MM.1S (cell line): ENCODE data around the gene KIAA1586.

Source experiments
- DNase-seq: peaks from one replicate; pipeline ENCODE4 v3.0.0-alpha.2; 2015
- H2AFZ ChIP-seq: fragments of 300-600 bp; sonication (generic); 2 replicates; pipeline ENCODE4 v1.6.0; 2016; ENCODE audit warnings: antibody characterized with exemption, low read length
- H3F3A ChIP-seq: fragments of 300-600 bp; sonication (generic); 2 replicates; pipeline ENCODE4 v1.6.1; 2016; ENCODE audit warnings: mild to moderate bottlenecking, antibody characterized with exemption, low read length, moderate library complexity, mixed read lengths; ENCODE audit not compliant: insufficient read depth
- H3K27ac ChIP-seq: fragments of 300-600 bp; sonication (generic); 2 replicates; pipeline ENCODE4 v1.5.1; 2016; ENCODE audit warnings: mild to moderate bottlenecking, low read length
- H3K27me3 ChIP-seq: fragments of 300-600 bp; sonication (generic); replicated peaks from 2 replicates; pipeline ENCODE4 v1.6.0; 2016; ENCODE audit warnings: low read length; ENCODE audit not compliant: insufficient read depth
- H3K36me3 ChIP-seq: fragments of 300-600 bp; sonication (generic); replicated peaks from 2 replicates; pipeline ENCODE4 v1.6.1; 2016; ENCODE audit warnings: mild to moderate bottlenecking, low read length, mixed read lengths; ENCODE audit not compliant: insufficient read depth
- H3K4me1 ChIP-seq: fragments of 300-600 bp; sonication (generic); 2 replicates; pipeline ENCODE4 v1.6.1; 2016; ENCODE audit warnings: low read length, mixed read lengths
- H3K4me2 ChIP-seq: fragments of 300-600 bp; sonication (generic); 2 replicates; pipeline ENCODE4 v1.6.0; 2016; ENCODE audit warnings: low read depth, low read length
- H3K4me3 ChIP-seq: fragments of 300-600 bp; sonication (generic); 2 replicates; pipeline ENCODE4 v1.5.1; 2016; ENCODE audit warnings: low read length, mixed read lengths
- H3K79me2 ChIP-seq: fragments of 300-600 bp; sonication (generic); 2 replicates; pipeline ENCODE4 v1.6.1; 2016; ENCODE audit warnings: mixed run types, low read length, mixed read lengths
- H3K9ac ChIP-seq: fragments of 300-600 bp; sonication (generic); 2 replicates; pipeline ENCODE4 v1.6.1; 2016; ENCODE audit warnings: low read length, mixed read lengths
- H3K9me2 ChIP-seq: fragments of 300-600 bp; sonication (generic); replicated peaks from 2 replicates; pipeline ENCODE4 v1.6.1; 2016; ENCODE audit warnings: mild to moderate bottlenecking, low read length, mixed read lengths; ENCODE audit not compliant: insufficient read depth
- H3K9me3 ChIP-seq: fragments of 300-600 bp; sonication (generic); replicated peaks from 2 replicates; pipeline ENCODE4 v1.6.1; 2016; ENCODE audit warnings: mild to moderate bottlenecking, low read length, mixed read lengths; ENCODE audit not compliant: insufficient read depth
- H4K20me1 ChIP-seq: fragments of 300-600 bp; sonication (generic); 2 replicates; pipeline ENCODE4 v1.6.1; 2016; ENCODE audit warnings: mild to moderate bottlenecking, low read length, moderate library complexity, mixed read lengths; ENCODE audit not compliant: insufficient read depth
- EZH2 ChIP-seq: fragments of 300-600 bp; sonication (generic); optimal IDR thresholded peaks from 2 replicates; pipeline ENCODE3; 2017; ENCODE audit warnings: low read depth, mild to moderate bottlenecking, antibody characterized with exemption, low read length, mixed read lengths
- EZH2phosphoT487 ChIP-seq: fragments of 300-600 bp; sonication (generic); IDR thresholded peaks from 2 replicates; pipeline ENCODE4 v1.6.1; 2018; ENCODE audit warnings: antibody characterized with exemption, low read length
- TF ChIP-seq, protein P1 (sequence below): fragments of 300-600 bp; sonication (generic); IDR thresholded peaks from 2 replicates; pipeline ENCODE4 v1.5.1; 2016; ENCODE audit warnings: antibody characterized with exemption, low read length, mixed read lengths

Gene KIAA1586

DNA sequence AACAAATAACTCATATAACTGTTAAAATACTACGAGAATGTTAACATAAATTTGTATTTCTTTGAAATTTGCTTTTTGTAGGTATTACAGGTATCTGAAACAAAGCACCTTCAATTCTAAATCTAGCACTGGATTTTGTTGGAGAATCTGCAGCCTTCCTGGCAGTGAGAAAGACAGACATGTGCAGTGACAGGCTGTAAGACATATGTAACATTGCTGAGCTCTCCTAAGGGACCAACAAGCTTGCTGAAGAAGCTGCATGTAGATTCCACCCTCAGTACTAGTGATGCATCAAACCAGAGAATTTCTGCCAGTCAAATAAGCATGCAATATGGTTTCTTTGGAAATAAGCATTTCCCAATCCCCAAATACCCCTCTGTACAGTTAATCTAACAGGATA, 20.5 kb upstream of the KIAA1586 start:
- no peaks in the 10 kb centered on the region for H3K4me1 ChIP-seq
- H3K9ac ChIP-seq, result no peak overlapping the region
- H4K20me1 ChIP-seq, result no peaks in the 10 kb centered on the region
- no peaks in the 10 kb centered on the region; the same call in 1 of the 2 replicates for H3F3A ChIP-seq
- no peaks in the 10 kb centered on the region for H3K27me3 ChIP-seq
- TF ChIP-seq EZH2phosphoT487, result no peak
- TF ChIP-seq EZH2, result no peak
- TF ChIP-seq, protein P1, sequence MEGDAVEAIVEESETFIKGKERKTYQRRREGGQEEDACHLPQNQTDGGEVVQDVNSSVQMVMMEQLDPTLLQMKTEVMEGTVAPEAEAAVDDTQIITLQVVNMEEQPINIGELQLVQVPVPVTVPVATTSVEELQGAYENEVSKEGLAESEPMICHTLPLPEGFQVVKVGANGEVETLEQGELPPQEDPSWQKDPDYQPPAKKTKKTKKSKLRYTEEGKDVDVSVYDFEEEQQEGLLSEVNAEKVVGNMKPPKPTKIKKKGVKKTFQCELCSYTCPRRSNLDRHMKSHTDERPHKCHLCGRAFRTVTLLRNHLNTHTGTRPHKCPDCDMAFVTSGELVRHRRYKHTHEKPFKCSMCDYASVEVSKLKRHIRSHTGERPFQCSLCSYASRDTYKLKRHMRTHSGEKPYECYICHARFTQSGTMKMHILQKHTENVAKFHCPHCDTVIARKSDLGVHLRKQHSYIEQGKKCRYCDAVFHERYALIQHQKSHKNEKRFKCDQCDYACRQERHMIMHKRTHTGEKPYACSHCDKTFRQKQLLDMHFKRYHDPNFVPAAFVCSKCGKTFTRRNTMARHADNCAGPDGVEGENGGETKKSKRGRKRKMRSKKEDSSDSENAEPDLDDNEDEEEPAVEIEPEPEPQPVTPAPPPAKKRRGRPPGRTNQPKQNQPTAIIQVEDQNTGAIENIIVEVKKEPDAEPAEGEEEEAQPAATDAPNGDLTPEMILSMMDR, result no peak
- no peaks in the 10 kb centered on the region for H3K79me2 ChIP-seq
- no peaks in the 10 kb centered on the region for H3K36me3 ChIP-seq
- H3K27ac ChIP-seq, result no peak overlapping the region
- DNase-seq, result no peak
- H3K4me2 ChIP-seq, result no peak overlapping the region
- no peaks in the 10 kb centered on the region for H3K9me3 ChIP-seq
- no peak overlapping the region for H2AFZ ChIP-seq
- H3K4me3 ChIP-seq, result no peak overlapping the region
- H3K9me2 ChIP-seq, result no peaks in the 10 kb centered on the region

DNA sequence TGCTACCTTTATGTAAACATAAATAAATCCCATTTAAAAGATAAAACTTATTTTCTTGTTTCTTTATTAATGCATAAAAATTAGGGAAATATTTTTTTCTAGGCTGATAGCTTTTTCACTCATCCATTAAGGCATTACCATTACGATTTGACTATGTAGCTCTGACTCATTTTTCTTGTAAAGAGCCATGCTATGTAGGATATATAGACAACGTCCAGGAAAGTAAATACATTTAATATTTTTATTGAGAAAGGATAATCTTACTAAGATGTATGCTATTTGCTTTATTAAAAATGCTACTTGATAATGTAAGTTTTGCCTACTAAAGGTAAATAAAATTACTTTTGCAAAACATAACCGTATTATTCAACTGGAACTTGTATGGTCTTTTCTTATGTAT, 19.2 kb upstream of the KIAA1586 start:
- TF ChIP-seq, protein P1, result no peak
- no peak for TF ChIP-seq EZH2
- no peak for TF ChIP-seq EZH2phosphoT487
- Histone ChIP-seq H3K4me1 (no peaks in the 10 kb centered on the region), H3K9ac (no peak overlapping the region), H3K4me2 (no peak overlapping the region), H3K36me3 (no peaks in the 10 kb centered on the region), H3K27me3 (no peaks in the 10 kb centered on the region), H3F3A (no peaks in the 10 kb centered on the region; the same call in 1 of the 2 replicates), H3K79me2 (no peaks in the 10 kb centered on the region), H3K27ac (no peak overlapping the region), H3K9me3 (no peaks in the 10 kb centered on the region), H2AFZ (no peak overlapping the region), H3K9me2 (no peaks in the 10 kb centered on the region), H4K20me1 (no peaks in the 10 kb centered on the region), H3K4me3 (no peak overlapping the region)
- DNase-seq, result no peak

DNA sequence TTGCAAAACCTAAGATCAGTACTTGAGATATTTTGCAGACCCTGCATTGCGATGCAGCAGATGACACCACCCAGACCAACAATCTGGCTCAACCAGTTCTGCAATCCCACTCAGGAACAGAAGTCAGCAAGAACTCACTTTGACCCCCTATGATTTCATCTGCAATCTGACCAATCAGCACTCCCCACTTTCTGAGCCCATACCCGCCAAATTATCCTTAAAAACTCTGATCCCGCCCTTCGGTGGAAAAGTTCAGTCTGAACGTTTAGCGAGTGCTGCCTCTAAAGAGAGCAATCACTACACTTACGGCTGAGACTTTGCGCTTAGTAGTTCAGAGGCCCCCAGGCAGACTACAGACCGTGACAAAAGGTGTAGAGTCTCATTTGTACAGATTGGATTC, 17.3 kb upstream of the KIAA1586 start:
- TF ChIP-seq EZH2 (no peak), EZH2phosphoT487 (no peak)
- TF ChIP-seq, protein P1, result no peak
- no peaks in the 10 kb centered on the region for H3K9me2 ChIP-seq
- H3K27ac ChIP-seq, result no peak overlapping the region
- no peak overlapping the region for H2AFZ ChIP-seq
- no peak overlapping the region for H3K9ac ChIP-seq
- H3K9me3 ChIP-seq, result no peaks in the 10 kb centered on the region
- no peaks in the 10 kb centered on the region for H3K79me2 ChIP-seq
- H3K27me3 ChIP-seq, result no peaks in the 10 kb centered on the region
- no peaks in the 10 kb centered on the region for H3K4me1 ChIP-seq
- H3F3A ChIP-seq, result no peaks in the 10 kb centered on the region
- H3K4me3 ChIP-seq, result no peak overlapping the region
- no peak overlapping the region for H3K4me2 ChIP-seq
- DNase-seq, result no peak
- H4K20me1 ChIP-seq, result no peaks in the 10 kb centered on the region
- no peaks in the 10 kb centered on the region for H3K36me3 ChIP-seq

DNA sequence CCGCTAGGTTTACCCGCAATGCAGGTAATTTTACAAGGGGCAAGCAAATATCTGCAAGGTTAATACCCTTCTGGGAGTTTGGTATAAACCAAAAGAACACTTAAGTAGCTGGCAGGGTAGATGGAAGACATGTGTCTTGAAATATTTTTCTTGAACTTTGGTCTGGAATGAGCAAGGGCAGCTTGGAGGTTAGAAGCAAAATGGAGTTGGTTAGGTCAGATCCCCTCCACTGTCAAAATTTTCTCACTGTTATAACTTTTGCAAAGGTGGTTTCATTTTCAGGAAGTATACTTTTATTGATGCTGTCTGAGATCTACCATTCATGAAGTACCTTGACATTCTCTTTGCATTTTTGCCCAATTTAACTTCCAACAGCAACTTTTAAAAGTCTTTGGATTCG, 13.3 kb upstream of the KIAA1586 start:
- H3K9ac ChIP-seq, result no peak overlapping the region
- no peak overlapping the region for H3K4me2 ChIP-seq
- no peaks in the 10 kb centered on the region for H4K20me1 ChIP-seq
- H2AFZ ChIP-seq, result no peak overlapping the region
- H3K4me1 ChIP-seq, result no peaks in the 10 kb centered on the region
- no peaks in the 10 kb centered on the region for H3K36me3 ChIP-seq
- no peak for DNase-seq
- H3K27me3 ChIP-seq, result no peaks in the 10 kb centered on the region
- no peaks in the 10 kb centered on the region for H3F3A ChIP-seq
- TF ChIP-seq EZH2phosphoT487, result no peak
- TF ChIP-seq, protein P1, result no peak
- no peak for TF ChIP-seq EZH2
- H3K27ac ChIP-seq, result no peak overlapping the region
- no peaks in the 10 kb centered on the region for H3K9me3 ChIP-seq
- no peak overlapping the region for H3K4me3 ChIP-seq
- no peaks in the 10 kb centered on the region for H3K79me2 ChIP-seq
- H3K9me2 ChIP-seq, result no peaks in the 10 kb centered on the region
